ENCODE data around the gene NANOS3.

The NANOS3 gene

DNA sequence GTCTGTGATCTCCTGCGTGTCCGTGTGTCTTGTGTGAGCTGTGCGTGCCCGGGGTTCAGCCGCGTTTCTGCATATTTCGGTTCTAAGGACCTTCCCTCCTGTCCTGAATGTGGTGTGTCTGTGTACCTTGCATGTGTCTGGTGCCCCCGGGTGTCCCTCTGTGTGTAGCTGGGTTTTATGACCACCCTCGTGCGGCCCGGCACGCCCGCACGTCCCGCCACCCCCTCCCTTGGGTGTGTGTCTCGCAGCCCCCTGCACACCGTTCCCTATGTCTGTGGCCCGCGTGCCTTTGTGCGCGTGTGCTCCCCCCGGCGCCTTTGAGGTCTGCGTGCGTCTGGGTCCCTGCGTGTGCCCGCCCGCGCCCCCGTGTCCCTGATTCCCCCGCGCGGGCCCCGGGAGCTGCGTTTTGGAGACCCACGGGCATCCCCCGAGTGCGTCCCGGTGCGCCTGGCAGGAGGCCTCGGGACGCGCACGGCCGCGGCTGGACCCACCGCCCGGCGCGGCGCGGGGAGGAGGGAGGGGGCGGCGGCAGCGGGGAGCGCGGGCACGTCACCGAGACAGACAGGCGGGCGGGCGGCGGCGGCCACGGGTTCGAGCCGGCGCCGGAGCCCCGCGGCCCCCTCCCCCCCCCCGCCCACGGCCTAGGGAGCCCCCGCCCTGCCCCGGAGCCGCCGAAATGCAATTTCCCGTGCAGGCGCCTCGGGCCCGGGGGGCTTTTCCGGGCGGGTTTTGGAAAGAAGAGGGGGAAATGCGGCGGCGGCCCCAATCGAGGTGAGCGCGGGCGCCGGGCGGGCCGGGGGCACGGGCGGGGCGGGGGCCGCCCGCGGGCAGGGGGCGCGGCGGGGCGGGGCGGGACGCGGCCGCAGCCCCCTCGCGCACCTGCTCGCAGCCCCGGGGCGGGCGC is 12.0 kb upstream of the NANOS3 start:
- no peak for DNase-seq

DNA sequence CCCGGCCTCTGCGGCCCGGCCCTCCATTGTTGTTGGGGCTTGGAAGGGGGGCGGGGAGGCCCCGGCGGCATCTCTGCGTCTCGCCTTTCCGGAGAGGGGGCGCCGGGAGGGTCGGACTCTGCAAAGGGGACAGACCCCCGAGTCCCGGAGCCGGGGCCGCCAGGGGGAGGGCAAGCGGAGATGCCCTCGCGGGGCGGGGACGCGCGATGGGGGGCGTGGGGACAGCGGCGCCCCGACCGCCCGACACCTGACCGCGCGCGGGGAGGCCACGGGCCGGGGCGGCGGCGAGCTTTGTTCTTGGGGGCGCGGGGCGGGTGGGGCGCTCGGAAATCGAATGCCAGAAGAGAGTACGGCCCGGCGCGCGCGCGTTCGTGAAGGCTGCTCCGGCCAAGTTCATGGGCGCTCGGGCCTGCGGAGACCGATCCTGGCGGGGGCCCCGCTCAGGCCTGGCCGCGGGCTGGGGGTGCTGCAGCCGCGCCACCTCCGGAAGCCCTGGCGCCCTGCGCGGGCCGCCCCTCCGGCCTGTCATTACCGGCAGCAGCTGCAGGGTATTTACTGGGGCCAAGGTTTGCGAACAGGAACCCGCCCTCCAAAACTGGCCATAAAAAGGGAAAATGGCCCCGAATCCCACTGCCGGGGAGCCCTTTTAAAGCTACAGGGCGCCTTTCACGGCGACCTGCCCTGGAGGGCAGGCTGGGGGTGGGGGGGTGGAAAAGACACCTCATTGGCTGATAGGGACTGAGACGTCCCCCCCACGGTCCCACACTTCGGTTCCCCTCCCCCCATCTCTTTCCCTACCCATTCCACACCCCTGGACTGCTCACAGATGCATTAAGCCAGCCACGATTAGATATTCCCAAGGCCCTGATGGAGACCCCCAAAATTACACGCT is 11.1 kb upstream of the NANOS3 start:
- no peak for DNase-seq

DNA sequence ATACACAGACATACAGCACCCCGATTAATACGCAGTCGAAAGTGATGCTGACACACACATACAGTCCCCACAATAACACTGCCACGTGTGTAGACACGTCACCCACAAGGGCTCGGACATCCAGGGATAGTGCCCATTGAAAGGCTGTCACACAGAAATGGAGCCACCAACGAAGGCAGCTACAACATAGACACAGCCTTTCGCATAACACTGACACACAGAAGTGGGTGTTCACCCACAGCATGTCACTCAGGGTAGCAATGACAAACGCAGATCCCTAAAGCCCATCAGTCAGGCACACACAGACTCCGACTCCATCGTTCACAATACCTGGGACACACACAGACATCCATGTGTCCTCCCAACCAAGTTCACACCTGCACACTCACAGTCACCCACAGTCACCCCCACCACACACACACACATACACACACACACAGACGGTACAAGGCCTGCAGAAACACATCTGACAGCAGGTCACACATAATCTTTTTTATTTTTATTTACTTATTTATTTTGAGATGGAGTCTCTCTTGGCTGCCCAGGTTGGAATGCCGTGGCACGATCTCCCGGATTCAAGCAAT is 10.4 kb upstream of the NANOS3 start:
- no peak for DNase-seq

DNA sequence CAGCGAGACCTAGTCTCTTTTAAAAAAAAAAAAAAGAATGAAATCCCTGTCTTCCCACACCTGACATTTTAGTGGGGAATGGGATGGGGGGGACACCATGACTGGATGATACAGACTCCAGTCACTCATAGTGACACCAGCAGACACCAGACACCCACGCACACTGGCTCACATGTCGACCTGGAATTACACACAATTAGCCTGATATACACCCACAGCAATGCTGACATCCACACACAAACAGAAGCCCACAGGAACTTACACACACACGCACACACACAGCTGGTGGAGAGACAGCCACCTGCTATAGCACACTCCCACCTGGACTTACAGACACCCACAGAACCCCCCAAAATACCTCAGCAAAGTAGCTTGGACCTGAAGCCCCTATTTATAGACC is 8.3 kb upstream of the NANOS3 start:
- no peak for DNase-seq

DNA sequence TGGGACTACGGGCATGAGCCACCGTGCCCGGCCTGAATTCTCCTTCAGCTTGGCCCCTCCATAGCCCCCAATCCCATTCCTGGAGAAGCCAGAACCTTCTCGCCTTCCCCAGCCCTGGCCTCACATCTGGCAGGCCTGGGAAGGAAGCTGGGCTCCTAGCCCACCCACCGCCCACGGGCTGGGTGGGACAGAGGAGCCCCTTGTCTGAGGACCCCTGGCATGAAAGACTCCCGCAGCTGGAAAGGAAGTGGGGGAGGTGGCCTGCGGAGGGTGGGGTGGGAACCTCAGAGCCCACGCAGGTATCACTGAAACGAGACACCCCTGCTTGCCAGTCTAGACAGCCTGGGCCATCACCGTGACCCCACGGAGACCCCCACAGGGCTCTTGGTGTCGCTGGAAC is 7.7 kb upstream of the NANOS3 start:
- DNase-seq = no peak

DNA sequence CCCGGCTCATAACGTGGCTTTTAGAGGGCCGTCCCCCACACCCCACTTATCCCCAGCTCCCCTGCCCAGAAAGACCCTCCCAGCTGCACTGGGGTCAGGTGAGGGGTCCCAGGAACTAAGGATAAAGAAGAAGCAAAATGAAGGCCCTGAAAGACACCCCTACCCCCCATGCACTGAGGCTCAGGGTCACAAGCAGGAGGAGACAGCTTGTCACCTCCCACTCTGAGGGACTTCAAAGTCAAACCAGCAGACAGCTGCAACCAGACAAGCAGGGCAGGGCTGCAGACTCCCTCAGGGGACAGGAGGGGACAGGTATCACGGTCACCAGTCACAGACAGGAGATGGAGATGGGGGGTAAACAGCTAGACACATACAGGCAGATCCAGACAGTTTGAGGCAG is 6.1 kb upstream of the NANOS3 start:
- no peak for DNase-seq

DNA sequence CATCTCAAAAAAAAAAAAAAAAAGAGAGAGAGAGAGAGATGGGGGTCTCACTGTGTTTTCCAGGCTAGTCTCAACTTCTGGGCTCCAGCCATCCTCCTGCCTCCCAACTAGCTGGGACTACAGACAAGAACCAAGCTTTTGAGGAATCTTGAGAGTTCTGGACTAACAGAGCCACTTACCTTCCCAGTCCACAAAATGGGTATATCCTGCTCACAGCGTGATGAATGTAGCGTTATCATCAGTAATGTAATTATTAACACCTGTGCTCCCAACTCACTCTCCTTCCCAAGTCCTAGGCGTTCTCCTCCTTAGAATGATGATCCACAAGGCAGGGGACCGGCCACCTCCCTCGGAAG is 4.6 kb upstream of the NANOS3 start:
- no peak for DNase-seq

DNA sequence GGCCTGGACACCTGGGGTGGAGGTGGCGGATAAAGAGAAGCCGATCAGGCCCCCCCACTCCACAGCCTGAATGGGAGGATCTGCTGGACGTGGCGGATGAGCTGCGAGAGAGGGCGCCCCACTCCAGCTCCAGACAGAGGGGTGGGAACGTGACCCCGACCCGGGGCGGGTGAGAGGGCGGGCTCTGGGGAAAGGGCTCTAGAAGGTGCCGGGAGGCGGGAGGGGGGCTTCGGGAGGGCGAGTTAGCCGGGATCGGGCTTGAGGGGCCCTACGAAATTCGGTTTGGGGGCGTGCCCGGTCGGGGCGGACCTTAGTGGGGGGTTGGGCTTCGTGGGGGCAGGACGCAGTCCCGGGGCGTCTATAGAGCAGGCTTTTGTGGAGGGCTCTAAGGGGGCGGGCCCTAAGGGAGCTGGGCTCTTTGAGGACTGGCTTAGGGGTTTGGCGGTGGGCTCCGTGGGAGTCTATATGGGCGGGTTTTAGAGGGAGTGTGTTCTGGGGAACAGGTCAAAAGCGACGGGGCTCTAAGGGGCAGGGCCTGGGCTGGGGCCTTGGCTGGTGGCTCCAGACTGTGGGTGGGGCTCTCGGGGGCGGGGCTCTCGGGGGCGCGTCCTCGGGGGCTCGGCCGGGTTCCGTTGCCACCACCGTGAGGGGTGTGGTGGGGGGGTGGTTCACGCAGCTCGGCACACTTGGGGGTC is 4.1 kb upstream of the NANOS3 start:
- DNase-seq = no peak

DNA sequence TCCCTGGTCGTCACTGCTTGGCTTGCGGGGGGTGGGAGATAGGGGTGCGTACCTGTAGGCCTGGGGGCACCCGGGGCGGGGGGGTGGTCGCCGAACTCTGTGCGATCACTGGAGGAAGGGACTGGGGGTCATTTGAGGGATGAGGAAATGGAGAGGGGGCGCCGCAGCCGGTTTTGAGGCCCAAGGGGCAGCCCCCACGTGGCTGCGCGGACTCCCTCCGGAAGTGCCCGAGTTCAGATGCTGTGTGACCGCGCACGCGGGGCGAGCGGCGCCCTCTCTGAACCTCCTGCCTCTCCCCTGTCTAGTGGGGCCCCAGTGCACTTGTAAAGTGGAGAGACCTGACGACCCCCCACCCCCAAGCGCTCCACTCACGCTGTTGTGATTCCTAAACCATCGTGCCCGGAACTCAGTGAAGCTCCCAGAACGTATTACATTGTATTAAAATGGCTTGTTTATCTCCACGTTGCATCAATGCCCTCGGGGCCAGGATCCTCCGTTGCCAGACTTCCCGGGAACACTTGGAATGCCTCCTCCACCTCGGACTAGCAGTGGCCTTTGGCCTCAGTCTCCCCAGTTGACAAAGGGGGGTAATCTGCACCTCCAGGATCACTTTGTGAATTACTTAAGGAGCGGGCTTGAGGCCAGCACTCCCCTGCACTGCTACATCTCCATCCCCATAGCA is 3.0 kb upstream of the NANOS3 start:
- DNase-seq = no peak

DNA sequence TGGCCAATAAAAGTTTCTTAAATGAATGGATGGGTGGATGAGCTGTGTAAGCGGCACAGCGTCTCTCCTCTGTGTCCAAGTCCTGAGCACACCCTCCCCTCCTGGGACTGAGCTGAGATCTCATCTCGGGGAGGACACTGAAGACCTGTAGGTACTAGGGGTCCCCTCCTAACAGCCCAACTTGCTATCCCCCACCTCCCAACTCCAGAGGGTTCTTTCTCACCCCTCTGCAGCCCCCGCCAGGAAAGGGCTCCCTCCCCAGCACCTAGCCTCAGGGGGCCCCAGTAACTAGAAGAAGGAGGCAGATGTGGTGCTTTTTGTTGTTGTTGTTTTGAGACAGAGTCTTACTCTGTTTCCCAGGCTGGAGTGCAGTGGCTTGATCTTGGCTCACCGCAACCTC is 1.1 kb upstream of the NANOS3 start:
- DNase-seq = no peak

DNA sequence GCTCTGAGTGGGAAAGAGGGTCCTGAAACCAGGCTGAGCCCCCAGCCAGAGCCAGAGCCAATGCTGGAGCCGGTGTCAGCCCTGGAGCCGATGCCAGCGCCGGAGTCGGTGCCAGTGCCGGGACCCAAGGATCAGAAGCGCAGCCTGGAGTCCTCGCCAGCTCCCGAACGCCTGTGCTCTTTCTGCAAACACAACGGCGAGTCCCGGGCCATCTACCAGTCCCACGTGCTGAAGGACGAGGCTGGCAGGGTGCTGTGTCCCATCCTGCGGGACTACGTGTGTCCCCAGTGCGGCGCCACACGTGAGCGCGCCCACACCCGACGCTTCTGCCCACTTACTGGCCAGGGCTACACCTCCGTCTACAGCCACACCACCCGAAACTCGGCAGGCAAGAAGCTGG is 369 bp downstream of the NANOS3 start:
- no peak for DNase-seq

DNA sequence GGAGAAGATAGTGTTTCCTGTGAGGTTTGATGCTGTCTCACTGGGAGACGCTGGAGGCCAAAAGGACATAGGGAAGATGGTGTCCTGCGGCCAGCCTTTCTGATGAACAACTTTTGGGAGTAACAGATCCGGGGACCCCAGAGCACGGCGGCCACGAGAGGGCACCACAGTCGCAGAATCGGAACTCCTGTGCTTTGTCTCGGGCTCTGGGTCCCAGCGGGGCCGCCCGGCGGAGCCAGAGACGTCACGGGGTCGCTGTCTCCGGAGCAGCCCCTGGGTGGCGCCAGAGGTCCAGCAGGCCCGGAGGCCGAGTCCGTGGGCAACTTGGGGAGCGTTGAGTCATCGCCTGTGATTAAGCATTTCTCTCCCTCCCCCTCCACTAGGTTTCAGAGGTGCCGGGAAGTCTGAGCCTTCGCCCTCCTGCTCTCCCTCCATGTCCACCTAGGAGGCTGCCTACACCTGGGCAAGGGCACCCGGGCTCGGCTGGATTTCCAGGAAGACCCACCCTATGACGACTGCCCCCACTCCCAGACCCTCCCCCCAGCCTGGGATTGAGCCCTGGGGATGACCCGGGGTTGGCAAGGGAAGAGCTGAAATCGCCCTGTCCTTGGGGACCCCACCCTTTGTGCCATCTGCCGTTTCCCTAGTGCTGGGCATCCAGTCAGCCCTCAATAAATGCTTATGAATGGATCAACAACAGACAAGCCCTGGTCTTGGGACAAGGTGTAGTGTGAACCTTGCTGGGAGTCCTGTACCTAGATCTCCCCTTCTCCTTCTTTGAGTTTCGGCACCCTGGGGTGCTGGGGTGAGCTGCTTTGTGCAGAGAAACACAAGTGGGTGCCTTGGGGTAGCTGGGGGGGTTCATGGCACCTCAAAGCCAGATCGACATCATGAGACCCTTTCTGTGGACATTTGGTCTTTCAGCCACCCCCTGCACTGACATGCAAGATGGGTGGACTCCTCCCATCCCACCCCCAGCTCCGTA is 3.4 kb downstream of the NANOS3 start:
- peak; percentile 95 to 98 (median 97) for DNase-seq

DNA sequence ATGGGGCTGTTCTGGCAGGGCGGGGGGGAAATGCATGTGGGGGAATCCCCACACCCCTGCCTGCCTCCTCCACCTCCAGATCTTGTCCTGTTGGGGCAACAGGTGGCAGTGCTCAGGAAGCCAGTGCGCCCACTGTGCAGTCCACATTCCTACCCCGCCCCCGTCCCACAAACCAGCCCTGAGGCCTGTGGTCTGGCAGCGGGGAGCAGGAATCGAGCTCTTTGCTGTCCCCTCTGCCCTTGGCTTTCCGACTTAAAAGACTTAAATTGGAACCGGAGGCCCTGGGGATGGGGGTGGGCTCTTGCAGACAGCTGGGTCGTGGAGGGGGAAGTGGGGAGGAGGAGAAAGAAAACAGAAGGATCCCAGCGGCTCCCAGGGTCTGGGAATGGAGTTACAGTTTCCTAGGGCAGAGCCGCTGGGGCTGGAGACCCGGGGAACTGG is 4.3 kb downstream of the NANOS3 start:
- no peak for DNase-seq

DNA sequence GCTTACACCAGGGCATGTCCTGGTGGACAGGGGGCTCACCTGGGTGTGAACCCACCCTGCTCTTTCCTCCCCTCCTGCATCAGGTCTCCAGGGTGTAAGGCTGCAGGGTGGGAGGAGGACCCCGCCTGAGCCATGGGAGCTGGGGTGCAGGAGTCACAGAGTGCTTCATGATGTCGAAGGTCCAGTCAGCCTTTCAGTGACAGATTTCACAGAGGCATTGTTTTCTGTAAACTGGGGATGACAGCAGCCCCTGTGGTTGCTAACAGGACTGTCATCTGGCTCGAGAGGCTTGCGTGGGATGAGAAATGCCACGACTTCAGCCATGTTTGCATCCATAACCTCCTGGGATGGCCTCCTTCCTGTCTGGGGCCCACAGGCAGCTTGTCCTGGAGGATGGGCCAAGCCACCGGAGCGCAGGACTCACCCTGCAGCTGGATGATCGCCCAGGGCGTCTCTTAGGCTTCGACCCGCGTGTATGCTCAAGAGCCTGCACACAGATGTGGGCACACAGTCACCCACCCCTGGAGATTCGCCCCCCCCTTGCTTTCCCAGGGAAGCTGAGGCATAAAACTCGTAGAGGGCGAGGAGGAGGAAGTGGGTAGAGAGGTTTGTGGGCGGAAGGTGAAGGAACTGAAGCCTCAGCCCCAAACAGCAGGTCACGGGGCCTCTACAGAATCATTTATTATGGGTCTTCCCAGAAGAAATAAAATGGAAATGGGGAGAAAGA is 4.9 kb downstream of the NANOS3 start:
- no peak for DNase-seq

DNA sequence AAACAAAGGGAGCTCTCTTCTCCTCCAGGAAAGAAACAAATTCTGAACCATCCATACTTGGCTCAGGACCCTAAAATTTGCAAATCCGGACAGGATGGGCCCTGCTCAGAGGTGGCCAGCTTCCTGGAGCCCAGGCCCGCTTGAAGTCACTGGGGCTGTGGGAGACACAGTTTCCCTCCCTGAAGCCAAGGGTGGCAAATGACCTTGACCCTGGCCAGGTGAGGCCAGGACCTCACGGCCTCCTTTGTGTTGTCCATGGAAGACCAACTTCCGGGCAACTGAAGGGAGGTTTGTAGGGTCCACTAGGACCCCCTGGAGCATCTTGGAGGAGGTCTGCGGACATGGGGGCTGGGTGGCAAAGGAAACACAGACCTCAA is 5.5 kb downstream of the NANOS3 start:
- DNase-seq = no peak

DNA sequence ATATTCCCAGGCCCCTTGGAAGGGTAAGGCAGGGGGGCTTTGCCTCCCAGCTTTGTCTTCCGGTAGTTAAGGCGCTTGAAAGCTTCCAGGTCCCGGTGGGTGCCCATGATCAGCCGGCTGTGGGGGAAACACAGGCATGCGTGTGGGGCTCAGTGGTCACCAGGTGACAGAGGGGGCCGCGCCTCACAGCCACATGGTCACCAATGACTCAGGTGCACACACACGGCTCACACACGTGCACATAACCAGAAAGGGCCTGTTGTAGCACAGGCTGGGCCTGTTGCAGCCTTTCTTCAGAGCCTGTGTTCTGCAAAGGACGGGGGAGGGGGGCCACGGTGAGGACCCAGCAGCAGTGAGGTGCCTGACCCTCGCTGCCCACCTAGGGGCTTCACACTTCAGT is 5.9 kb downstream of the NANOS3 start:
- no peak for DNase-seq

DNA sequence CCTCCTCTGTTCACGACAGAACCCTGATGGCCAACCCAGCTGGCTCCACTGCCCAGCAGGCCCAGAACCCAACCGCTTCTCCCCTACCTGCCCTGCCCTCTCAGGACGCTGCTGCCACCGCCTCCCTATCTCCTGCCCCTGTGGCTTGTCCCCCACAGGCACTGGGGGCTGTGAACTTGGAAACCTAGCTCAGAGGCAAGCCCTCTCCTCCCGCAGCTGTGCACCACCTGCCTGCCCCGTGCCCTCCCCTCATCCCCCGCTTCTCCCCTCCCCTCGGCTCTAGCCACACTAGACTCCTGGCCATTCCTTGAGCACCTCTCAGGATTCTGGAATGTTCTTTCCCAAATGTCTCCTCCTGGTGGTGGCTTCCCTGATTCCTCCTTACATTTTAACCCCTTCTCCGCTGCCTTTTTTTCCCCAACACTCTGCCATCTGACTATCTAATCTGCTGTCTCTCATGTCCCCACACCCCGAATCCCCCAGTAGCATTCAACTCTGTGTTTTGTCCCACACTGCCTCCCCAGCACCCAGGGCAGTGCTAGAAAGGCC is 6.7 kb downstream of the NANOS3 start:
- no peak for DNase-seq

DNA sequence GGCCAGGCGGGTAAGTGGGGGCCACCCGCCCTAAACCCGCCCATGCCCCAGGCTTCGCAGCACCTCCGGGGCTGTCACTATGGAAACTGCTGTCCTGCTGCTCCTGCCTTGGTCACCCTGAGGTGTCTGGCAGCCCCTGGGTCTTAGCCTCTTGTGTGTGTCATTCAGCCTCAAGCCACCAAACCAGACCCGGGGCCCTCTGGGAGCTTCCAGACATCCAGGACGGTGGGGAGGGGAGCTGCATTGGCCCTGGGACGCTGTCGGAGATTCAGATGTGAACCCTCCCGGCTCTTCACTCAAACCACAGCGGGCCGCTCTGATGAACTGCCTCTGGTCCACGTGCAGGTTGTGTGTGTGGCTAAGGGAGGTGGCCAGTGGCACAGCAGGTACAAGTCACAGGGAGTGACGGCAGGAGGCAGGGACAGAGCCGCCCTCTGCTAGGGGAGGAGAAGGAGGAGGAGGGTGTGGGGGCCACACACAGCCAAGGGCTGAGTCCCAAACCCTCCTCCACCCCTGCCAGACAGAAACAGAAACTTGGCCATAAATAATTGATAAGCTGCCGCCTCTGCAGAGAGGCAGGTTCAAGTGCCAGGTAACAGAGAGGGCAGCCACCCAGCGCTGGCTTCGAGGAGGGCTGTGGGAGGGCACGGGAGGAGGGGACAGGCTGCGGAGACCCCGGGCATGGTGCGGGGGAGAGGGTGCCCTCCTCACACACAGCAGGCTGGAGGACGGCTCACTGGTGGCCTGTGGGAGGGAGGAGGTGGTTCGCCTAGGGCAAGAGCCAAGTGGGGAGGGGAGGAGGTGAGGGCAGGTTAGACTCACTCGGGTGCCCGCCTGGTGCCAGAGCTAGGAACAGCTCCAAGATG is 8.0 kb downstream of the NANOS3 start:
- no peak for DNase-seq

DNA sequence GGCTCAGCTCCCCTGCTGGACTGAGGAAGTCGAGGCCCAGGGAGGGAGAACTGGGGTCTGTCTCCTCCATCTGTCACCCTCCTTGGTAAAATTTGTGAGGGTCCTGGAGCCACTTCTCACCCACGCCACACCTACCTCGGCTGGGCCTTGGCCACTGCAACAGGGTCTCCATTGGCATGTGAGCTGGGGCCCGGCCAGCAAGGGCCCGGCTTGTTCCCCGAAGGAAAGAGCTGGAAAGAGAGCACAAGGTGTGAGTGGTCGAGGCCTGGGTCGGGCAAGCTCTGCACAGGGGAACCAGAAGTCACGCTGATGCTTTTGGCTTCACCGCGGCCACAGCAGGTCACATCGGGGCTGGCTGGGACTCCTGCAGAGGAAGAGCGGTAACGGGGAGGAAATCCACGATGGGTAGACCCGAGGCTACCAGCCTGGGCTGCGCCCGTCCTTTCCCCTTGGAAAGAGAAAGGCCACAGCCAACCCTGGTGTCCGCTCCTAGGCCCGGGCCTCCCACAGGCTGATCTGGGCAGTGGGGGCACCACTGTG is 9.0 kb downstream of the NANOS3 start:
- no peak for DNase-seq
